Body of pancreas (tissue), 4 donors: Measurements from ENCODE around the gene EPGN.

Source experiments
- CTCF ChIP-seq, 7 experiments: fragments of 450-650 bp in 4 of 7; fragments of 200-600 bp in 3 of 7; sonication (generic) in 3 of 7; IDR thresholded peaks; one replicate each; pipeline ENCODE4 v1.5.1; 2016 to 2019; ENCODE audit warnings: antibody characterized with exemption in 7 of 7
- POLR2A ChIP-seq, 3 donors: fragments of 450-650 bp; IDR thresholded peaks; one replicate each; pipeline ENCODE4 v1.6.1; 2016; ENCODE audit warnings: antibody characterized with exemption in 3 of 3, mild to moderate bottlenecking in 2 of 3

DNA sequence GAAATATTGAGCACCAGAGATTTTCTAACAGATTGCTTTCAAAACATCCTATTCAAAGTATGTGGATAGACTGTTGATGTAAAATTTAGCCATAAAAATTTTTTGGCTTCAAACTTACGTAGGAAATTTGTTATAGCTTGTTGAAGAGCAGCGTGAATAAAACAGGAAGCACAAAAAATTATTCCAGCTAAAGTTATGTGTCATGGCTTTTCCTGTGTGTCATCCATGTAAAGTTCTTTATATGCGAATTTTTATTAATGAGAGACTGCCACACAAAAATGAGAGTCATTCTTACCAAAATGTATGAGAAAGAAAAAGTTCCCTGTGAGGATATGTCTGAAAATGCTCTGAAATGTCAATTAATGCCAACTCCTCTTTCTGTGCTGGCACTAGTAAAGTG is 19.5 kb downstream of the EPGN start:
- TF ChIP-seq CTCF (IDR thresholded peaks at IDR 0.05) (no peak), POLR2A (IDR thresholded peaks at IDR 0.05) (no peak)
